ENCODE data around the gene RANBP3. TPM values are rescaled to one million over a fixed set of nuclear protein-coding genes. Genes with fewer than 3 reads are reported as not detected.

Gene RANBP3
- total RNA-seq, 2 experiments from 2014 or later: 74.3 to 90.2 TPM

- DNase-seq (ENCODE audit: low spot score): no peak
- Histone ChIP-seq H3K4me2 (ENCODE audit: low read length) (no peak overlapping the region), H3K9me3 (ENCODE audit: low read length) (no peaks in the 10 kb centered on the region), H3K4me1 (ENCODE audit: insufficient read depth, low read length, poor library complexity, severe bottlenecking) (no peaks in the 10 kb centered on the region), H3K27ac (ENCODE audit: low read depth, low read length, poor library complexity, severe bottlenecking) (no peak overlapping the region), H3K9me2 (ENCODE audit: insufficient read depth, low read length) (no peaks in the 10 kb centered on the region), H3K79me2 (ENCODE audit: insufficient read depth, low read depth, low read length) (peaks cover 7% of the 10 kb centered on the region; the same call in 1 of the 2 replicates), H3K36me3 (ENCODE audit: insufficient read depth, low read length) (peaks cover 27% of the 10 kb centered on the region; the same call in 1 of the 2 replicates), H4K20me1 (ENCODE audit: insufficient read depth, low read length) (no peaks in the 10 kb centered on the region), H3K4me3 (ENCODE audit: low read depth, low read length, poor library complexity, severe bottlenecking) (no peak overlapping the region), H2AFZ (ENCODE audit: low read length) (no peak overlapping the region)
- ChIA-PET POLR2A (no interaction called here), CTCF (ENCODE audit: unreplicated experiment) (no interaction called here)
- TF ChIP-seq, protein P1, sequence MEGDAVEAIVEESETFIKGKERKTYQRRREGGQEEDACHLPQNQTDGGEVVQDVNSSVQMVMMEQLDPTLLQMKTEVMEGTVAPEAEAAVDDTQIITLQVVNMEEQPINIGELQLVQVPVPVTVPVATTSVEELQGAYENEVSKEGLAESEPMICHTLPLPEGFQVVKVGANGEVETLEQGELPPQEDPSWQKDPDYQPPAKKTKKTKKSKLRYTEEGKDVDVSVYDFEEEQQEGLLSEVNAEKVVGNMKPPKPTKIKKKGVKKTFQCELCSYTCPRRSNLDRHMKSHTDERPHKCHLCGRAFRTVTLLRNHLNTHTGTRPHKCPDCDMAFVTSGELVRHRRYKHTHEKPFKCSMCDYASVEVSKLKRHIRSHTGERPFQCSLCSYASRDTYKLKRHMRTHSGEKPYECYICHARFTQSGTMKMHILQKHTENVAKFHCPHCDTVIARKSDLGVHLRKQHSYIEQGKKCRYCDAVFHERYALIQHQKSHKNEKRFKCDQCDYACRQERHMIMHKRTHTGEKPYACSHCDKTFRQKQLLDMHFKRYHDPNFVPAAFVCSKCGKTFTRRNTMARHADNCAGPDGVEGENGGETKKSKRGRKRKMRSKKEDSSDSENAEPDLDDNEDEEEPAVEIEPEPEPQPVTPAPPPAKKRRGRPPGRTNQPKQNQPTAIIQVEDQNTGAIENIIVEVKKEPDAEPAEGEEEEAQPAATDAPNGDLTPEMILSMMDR (conservative IDR thresholded peaks at IDR 0.05; ENCODE audit: low read length): no peak
- TF ChIP-seq EZH2phosphoT487 (IDR thresholded peaks at IDR 0.05; ENCODE audit: borderline replicate concordance, low read depth, low read length): no peak
- intact Hi-C loops (cut with micrococcal nuclease; ENCODE audit: unreplicated experiment): no loop called here
- no TSS peak for BruUV-seq (replicated peaks)
Observed at GRCh38 chr19:5893296-5893903, 84.5 kb downstream of the RANBP3 start.

GRCh38 chr19:5892772-5893275, 85.1 kb downstream of the RANBP3 start:
- no peak overlapping the region for H3K4me2 ChIP-seq (ENCODE audit: low read length)
- H4K20me1 ChIP-seq (ENCODE audit: insufficient read depth, low read length): no peaks in the 10 kb centered on the region
- no peak overlapping the region for H3K27ac ChIP-seq (ENCODE audit: low read depth, low read length, poor library complexity, severe bottlenecking)
- H3K4me1 ChIP-seq (ENCODE audit: insufficient read depth, low read length, poor library complexity, severe bottlenecking): no peaks in the 10 kb centered on the region
- H3K36me3 ChIP-seq (ENCODE audit: insufficient read depth, low read length): peaks cover 27% of the 10 kb centered on the region; the same call in 1 of the 2 replicates
- BruUV-seq (replicated peaks): TSS peak; percentile 41
- TF ChIP-seq, protein P1 (conservative IDR thresholded peaks at IDR 0.05; ENCODE audit: low read length): peak; percentile 17; the same call in 1 of the 2 replicates
- no peak for TF ChIP-seq EZH2phosphoT487 (IDR thresholded peaks at IDR 0.05; ENCODE audit: borderline replicate concordance, low read depth, low read length)
- intact Hi-C loops (cut with micrococcal nuclease; ENCODE audit: unreplicated experiment): loop anchor here (1.0 kb wide), 1 partner anchor 89 kb away; no protein-coding TSS in a partner anchor
- CTCF ChIA-PET (ENCODE audit: unreplicated experiment): no interaction called here
- H3K9me3 ChIP-seq (ENCODE audit: low read length): no peaks in the 10 kb centered on the region
- DNase-seq (ENCODE audit: low spot score): no peak
- no peak overlapping the region for H3K4me3 ChIP-seq (ENCODE audit: low read depth, low read length, poor library complexity, severe bottlenecking)
- no peaks in the 10 kb centered on the region for H3K9me2 ChIP-seq (ENCODE audit: insufficient read depth, low read length)
- peaks cover under 1% of the 10 kb centered on the region; the same call in 1 of the 2 replicates for H3K79me2 ChIP-seq (ENCODE audit: insufficient read depth, low read depth, low read length)
- POLR2A ChIA-PET: no interaction called here
- H2AFZ ChIP-seq (ENCODE audit: low read length): no peak overlapping the region
